ENCODE measurements around the gene GRN. TPM values are rescaled to one million over a fixed set of nuclear protein-coding genes. Genes with fewer than 3 reads are reported as not detected.

The GRN gene
- total and polyA plus RNA-seq, 2 of the 13 experiments (the other 11 are each of a cell fraction or from before 2014, with no cell fraction given), result 86.6 to 143 TPM

GRCh38 chr17:44374306-44375195, 29.4 kb downstream of the GRN start (continued):
- no peak for TF ChIP-seq IKZF4 (CRISPR knock-in tag; IDR thresholded peaks at IDR 0.05; ENCODE audit: borderline replicate concordance, low read depth, not compliant biosample characterization)
- no peak for TF ChIP-seq TBL1XR1 (IDR thresholded peaks at IDR 0.05; ENCODE audit: borderline replicate concordance, low read length, partially characterized antibody)
- TF ChIP-seq E2F5 (CRISPR knock-in tag; conservative IDR thresholded peaks at IDR 0.05), result no peak
- TF ChIP-seq ZNF550 (CRISPR knock-in tag; IDR thresholded peaks at IDR 0.05; ENCODE audit: borderline replicate concordance), result no peak
- peak; percentile 25; the same call in 1 of the 2 replicates for TF ChIP-seq MYC (CRISPR knock-in tag; IDR thresholded peaks at IDR 0.05; ENCODE audit: borderline replicate concordance)
- TF ChIP-seq, protein P1, sequence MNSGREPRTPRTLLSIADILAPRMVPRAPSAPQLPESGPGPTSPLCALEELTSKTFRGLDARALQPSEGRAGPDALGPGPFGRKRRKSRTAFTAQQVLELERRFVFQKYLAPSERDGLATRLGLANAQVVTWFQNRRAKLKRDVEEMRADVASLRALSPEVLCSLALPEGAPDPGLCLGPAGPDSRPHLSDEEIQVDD (CRISPR knock-in tag; IDR thresholded peaks at IDR 0.05; ENCODE audit: borderline replicate concordance), result 0 out of 2 replicates have a peak, but pooled peaks have one; percentile 81
- no peak for TF ChIP-seq EHMT2 (IDR thresholded peaks at IDR 0.05; ENCODE audit: borderline replicate concordance, low read depth, low read length)
- no peak for TF ChIP-seq KLF13 (CRISPR knock-in tag; IDR thresholded peaks at IDR 0.05)
- no peak for TF ChIP-seq ZZZ3 (CRISPR knock-in tag; IDR thresholded peaks at IDR 0.05; ENCODE audit: borderline replicate concordance)
- TF ChIP-seq RFX3 (CRISPR knock-in tag; IDR thresholded peaks at IDR 0.05), result no peak
- TF ChIP-seq, protein P2, sequence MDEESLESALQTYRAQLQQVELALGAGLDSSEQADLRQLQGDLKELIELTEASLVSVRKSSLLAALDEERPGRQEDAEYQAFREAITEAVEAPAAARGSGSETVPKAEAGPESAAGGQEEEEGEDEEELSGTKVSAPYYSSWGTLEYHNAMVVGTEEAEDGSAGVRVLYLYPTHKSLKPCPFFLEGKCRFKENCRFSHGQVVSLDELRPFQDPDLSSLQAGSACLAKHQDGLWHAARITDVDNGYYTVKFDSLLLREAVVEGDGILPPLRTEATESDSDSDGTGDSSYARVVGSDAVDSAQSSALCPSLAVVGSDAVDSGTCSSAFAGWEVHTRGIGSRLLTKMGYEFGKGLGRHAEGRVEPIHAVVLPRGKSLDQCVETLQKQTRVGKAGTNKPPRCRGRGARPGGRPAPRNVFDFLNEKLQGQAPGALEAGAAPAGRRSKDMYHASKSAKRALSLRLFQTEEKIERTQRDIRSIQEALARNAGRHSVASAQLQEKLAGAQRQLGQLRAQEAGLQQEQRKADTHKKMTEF (CRISPR knock-in tag; IDR thresholded peaks at IDR 0.05), result no peak; the same call in 1 of the 2 replicates
- TF ChIP-seq CCAR2 (optimal IDR thresholded peaks at IDR 0.05; ENCODE audit: low read depth, low read length), result no peak
- no peak for TF ChIP-seq ESRRA (CRISPR knock-in tag; IDR thresholded peaks at IDR 0.05; ENCODE audit: low read depth)
- TF ChIP-seq NAIF1 (CRISPR knock-in tag; IDR thresholded peaks at IDR 0.05; ENCODE audit: borderline replicate concordance), result no peak
- TF ChIP-seq, protein P3, sequence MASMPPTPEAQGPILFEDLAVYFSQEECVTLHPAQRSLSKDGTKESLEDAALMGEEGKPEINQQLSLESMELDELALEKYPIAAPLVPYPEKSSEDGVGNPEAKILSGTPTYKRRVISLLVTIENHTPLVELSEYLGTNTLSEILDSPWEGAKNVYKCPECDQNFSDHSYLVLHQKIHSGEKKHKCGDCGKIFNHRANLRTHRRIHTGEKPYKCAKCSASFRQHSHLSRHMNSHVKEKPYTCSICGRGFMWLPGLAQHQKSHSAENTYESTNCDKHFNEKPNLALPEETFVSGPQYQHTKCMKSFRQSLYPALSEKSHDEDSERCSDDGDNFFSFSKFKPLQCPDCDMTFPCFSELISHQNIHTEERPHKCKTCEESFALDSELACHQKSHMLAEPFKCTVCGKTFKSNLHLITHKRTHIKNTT (CRISPR knock-in tag; IDR thresholded peaks at IDR 0.05), result no peak
- TF ChIP-seq, protein P4, sequence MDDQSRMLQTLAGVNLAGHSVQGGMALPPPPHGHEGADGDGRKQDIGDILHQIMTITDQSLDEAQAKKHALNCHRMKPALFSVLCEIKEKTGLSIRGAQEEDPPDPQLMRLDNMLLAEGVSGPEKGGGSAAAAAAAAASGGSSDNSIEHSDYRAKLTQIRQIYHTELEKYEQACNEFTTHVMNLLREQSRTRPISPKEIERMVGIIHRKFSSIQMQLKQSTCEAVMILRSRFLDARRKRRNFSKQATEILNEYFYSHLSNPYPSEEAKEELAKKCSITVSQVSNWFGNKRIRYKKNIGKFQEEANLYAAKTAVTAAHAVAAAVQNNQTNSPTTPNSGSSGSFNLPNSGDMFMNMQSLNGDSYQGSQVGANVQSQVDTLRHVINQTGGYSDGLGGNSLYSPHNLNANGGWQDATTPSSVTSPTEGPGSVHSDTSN (CRISPR knock-in tag; IDR thresholded peaks at IDR 0.05; ENCODE audit: borderline replicate concordance), result no peak
- TF ChIP-seq ARID4A (CRISPR knock-in tag; IDR thresholded peaks at IDR 0.05; ENCODE audit: borderline replicate concordance), result no peak; the same call in 1 of the 2 replicates
